ENCODE measurements around the gene CCNE1.

Gene CCNE1

DNA sequence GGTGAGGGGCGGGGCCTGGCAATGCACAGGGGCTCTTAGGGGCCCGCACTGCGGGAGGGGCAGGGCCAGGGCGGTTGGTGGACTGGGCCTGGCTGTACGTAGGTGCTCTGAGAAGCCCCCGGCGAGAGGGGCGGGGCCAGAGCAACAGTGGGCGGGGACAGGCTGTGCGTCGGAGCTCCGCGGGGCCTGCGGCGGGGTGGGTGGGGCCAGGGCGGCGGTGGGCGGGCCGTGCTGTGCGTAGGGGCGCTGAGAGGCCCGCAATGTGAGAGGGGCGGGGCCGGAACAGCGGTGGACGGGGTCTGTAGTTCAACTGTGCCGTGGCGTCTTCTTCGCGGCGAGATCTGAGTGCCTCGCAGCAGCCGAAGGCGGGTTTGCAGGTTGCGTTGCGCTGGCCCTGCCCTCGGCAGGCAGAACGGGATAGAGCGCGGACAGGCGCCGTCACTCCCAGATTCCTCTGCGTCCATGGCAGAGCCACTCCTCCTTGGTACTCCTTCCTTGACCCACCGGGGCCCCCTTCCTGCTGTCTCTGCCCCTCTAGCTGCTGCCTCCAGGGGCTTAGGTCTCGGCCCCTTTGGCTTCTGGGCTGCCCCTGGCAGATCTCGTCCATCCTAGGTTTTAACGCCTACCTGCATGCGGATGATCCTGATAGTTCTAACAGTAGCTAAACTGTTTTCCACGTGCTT, 33.2 kb downstream of the CCNE1 start:
- DNase-seq (ENCODE audit: low spot score) = peak; percentile 77

DNA sequence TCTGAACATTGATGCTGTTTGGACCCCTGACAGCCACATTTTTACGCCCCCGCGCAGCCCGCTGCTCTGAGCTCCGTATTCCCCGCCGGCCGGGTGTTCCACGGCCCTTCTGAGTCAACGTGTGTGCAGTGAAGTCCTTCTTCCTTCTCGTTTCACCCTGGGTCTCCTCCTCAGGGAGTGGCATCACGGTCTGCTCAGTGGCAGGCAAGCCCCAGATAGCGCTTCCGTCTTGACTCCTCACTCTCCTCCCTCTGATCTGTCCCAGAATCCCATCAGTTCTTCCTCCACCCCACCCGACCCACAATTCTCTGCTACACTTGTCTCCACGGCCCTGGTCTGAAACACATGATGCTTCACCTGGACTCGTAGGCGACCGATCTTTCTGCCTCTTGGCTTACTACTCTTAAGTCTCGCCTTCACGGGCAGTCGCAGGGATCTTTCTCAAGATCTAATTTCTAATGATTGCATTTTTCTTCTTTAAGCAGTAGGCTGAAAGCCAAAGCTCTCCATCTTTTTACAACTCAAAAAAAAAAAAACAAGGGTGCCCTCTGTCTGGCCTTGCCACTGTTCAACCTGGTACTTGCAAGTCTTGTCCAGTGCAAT, 33.9 kb downstream of the CCNE1 start:
- peak; percentile 40 for DNase-seq (ENCODE audit: low spot score)

DNA sequence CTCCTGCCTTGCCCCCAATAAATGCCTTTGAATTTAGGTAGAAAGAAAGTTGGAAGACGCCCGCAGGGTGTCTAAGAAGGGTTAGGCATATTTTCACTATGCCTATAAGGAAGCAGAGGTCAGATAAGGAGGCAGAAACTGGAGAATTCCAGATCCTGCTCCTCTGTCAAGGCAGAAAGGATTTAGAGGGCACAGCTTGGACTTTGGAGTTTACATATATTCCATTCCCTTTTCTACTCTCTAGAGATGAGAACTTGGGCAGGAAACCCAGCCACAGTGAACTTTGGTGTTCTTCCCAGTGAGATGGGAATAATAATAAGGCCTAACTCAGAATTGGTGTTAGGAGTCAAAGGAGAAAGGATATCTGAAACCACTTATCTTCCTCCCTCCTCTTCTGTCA, 37.4 kb downstream of the CCNE1 start:
- no peak for DNase-seq (ENCODE audit: low spot score)

DNA sequence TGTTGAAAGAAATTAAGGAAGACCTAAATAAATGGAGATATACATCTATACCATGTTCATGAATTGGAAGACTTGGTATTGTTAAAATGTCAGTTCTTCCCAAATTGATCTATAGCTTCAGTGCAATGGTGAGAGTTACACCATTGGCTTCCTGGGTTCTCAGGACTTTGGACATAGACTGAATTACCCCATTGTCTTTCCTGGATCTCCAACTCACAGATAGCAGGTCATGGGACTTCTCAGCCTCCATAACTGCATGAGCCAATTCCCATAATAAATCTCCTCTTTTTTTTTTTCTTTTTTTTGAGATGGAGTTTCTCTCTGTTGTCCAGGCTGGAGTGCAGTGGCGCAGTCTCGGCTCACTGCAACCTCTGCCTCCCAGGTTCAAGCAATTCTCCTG, 38.7 kb downstream of the CCNE1 start:
- DNase-seq (ENCODE audit: low spot score) = no peak

DNA sequence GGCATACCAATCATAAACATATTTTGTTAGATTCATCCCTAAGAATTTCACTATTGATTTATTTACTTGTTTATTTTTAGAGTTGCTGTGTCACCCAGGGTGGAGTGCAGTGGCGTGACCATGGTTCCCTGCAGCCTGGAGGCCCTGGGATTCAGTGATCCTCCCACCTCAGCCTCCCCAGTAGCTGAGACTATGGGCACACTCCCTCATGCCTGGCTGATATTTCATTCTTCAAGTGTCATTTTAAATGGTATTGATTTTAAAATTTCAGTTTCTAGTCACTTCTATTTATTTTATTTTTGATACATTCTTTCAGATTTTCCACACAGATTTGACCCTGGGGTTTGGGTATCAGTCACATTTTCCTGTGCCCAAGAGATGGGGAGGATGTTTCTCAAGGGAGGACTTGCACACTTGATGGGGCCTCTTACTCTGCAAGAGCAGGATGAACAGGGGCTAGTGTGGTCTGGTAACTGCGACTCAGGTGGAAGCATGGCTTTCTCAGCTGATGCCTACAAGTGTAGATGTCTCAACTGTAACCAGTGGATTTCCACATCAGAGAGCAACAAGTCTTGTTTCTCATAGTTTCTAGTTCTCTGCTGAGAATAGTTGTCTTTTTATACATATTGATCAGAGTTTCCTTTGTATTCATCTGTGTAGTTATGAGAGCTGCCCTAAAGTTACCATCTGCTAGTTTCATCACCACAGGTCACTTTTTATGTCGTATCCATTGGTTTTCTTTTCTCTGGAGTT, 40.2 kb downstream of the CCNE1 start:
- no peak for DNase-seq (ENCODE audit: low spot score)

DNA sequence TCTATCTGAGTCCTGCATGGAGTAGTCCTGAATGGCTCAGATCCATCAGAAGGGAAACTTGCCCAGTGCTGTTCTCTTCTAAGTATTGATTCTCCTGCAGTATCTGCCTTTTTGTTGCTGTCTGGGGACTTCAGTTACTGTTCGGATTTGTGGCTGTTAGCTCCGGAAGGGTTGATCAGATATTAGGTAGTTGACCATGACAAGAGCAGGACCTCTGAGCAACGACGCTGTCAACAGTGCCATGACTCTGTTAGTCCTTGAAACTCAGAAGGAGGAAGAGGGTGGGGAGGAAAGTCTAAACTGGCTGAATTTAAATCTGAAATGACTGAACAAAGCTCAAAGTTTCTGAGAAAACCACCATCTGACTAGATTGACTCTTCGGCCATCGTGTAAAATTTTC, 42.2 kb downstream of the CCNE1 start:
- DNase-seq (ENCODE audit: low spot score) = no peak

DNA sequence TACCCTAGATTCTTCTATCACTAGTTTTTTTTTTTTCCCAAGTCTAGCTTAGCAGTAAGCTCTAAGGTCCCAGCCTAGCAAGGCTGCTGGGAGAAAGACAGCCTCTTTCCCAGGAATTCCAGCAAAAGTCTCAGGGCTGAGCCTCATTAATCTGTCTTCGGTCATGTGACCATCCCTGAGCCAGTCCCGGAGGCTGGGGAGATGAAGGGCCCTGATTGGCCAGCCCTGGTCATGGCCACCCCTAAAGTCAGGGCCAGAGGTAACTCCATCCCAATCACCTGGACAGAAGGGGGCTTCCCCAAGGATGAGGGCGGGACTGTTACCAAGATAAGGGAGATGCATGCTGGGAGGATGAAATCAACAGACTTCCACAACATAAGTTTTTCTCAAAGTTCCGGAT, 43.3 kb downstream of the CCNE1 start:
- DNase-seq (ENCODE audit: low spot score) = no peak

DNA sequence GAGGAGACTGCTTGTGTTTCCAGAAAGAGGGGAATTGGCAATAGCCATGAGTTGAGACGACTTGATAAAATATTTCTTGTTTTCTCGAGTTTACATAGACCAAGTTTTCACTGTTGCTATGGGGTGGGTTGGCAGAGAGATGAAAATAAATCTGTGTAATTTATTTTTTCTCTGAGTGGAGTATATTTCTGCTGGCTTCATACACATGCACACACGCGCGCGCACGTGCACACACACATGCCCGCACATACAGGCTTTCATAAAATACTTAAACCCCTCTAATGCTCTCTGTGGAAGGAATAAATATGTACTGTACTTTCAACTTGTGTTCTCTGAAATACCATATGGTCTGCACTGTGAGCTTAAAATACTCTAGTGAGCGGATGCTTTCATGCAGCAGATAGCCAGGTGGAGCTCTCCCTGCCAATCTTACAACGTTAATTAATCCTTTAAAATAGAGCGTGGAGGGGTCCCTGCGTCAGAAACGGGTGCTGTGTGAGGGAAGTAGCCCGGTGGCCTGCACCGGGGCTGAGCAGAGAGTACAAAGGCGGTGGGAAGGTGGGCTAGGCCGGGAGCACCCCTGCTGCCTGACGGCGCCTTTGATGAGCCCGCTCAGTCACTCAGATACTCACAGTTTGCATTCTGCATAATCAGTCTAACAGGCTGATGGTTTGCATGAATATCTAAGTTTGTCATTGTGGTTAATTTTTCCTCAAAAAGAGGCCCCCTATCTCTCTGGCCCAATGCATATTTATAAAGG, 44.1 kb downstream of the CCNE1 start:
- no peak for DNase-seq (ENCODE audit: low spot score)

DNA sequence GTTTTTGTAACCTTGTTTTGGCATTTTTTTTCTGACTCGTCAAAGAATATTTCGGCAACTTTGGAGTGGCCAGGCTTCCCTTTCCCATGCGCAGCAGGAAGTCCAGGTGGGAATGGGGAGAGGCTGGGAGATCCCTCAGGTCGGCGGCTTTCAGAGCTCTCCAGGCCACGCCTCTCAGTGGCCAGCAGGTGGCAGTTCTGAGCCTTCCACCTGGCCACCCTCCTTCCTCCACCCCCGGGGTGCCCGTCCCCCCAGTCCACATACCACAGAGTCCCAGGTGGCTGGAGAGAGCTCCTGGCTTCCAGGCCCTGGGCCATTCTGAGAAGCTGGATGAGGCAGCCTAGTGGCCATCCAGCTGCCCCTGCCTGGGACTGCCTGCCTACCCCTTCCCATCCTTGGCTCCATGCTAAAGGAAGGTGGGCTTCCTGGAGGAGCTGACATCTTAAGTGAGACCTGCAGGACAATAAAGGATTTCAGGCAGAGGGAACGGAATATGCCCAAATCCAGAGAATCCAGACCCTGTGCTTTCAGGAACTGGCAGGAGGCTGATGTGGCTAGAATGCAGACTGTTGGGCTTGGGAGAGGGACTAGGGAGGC, 46.3 kb downstream of the CCNE1 start:
- DNase-seq (ENCODE audit: low spot score) = no peak

DNA sequence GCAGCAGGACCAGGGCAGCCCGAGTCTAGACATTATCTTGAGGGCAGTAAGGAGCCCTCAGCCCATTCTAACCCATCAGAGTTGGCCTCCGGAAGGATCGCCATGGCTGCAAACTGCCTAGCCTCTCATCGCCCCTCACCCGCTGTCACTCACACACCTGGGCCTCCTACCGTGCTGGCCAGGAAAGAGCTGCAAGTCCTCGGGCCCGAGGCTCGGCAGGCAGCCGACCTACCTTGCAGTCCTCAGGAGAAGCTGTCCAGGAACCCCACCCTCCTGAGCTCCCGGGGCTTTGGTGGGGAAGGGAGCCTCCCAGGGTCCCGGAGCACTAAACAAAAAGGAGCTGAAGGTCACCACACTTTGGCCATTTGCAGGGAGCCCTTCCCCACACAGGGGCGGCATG, 46.8 kb downstream of the CCNE1 start:
- DNase-seq (ENCODE audit: low spot score) = no peak

DNA sequence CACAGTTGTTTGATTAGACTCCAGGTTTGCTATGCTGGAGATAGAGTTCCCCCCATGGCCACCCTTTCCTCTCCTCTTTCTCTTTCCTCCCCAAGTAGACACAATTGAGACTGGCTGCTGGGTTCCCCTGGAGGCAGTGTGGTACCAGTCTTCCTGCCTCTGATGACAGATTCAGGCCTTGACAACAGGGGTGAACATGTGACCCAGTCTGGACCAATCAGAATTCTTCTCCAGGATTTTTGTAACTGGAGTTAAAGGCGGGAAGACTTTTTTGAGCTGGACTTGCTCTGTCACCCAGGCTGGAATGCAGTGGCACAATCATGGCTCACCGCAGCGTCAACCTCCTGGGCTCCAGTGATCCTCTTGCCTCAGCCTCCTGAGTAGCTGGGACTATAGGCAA, 48.7 kb downstream of the CCNE1 start:
- no peak for DNase-seq (ENCODE audit: low spot score)

DNA sequence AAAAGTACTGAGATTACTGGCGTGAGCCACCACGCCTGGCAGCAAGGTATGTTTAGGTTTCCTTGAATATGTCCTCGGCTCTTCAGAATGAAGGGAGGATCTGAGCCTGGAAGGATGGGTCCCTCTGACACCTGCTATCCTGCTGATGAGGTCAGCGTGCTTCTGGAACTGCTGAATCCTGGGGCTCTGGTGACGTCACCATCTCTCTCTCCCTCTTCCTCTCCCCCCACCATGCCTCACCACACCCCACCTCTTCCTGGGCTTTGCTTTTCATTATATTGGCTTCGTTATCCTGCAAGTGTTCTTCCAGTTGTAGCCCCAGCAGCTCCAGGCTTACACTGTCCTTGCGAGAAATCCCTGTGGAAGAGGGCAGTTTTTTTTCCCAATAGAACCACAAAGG, 49.8 kb downstream of the CCNE1 start:
- DNase-seq (ENCODE audit: low spot score) = no peak

DNA sequence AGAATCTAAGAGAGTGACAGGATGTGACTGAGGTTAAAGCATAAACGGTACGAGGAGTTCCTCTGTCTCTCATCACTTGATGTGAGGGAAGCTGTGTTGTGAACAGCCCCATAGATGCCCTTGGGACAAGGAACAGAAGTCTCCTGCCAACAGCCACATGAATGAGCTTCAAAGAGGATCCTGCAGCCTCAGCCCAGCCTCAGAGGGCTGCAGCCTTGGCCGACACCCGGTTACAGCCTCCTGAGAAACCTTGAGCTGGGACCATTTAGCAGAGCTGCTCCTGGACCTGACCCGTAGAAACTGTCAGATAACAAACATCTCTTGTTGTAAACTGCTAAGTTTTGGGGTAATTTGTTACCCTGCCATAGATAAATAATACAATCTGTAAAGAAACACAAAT, 54.2 kb downstream of the CCNE1 start:
- no peak for DNase-seq (ENCODE audit: low spot score)

DNA sequence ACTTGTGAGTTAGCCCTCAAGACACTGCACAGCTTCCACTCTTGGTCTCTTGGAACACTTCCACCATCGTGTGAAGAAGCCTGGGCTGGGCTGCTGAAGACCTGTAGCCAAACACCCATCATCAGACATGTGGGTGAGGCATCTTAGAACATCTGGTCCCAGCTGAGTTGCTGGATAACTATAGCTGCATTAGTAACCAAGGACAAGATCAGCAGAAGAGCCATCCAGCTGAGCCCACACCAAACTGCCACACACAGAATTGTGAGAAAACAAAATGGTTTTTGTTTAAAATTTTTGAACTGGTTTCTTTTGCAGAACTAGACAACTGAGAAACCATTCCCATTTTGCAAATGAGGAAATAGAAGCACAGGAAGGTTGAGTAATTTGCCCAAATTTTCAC, 56.2 kb downstream of the CCNE1 start:
- DNase-seq (ENCODE audit: low spot score) = no peak

DNA sequence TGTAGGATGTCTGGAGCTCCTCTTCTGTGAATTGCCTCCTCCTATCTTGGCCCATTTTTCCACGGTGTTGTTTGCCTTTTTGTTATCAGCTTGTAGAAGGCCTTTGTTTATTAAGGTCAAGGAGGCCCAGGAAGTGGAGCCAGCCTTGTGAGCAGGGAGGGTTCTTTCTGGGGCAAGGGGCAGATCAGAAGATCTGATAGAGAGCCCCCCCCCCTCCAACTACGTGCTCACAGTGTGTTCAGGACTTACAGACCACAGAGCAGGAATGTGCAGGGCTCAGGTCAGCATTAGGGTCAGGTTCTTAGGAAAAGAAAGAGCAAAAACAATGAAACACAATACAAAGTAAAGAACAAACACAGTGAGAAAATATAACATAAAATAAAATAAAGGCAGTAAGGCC, 59.4 kb downstream of the CCNE1 start:
- DNase-seq (ENCODE audit: low spot score) = no peak

DNA sequence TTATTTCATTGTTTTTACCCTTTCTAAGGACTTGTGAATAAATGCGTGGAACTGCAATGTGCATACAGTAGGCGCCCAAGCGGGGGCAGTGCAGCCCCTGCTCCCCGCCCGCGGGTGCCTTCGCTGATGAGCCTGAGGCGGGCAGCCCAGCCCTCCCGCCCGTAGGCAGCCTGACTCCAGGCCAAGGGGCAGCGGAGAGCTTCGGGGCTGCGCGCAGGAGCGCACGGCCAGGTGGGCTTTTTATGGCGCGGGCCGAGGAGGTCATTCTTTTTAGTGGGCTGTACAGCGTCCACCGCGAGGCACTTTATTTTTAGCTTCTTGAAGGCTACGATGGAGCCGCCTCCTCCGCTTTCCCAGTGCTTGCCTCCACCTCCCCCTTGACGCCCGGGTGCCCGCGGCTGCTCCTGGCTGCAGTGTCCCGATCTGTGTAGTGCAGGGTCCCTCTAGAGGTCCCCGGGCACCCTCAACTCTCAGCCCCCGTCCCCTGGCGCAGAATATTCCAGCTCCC, 60.5 kb downstream of the CCNE1 start:
- DNase-seq (ENCODE audit: low spot score) = peak; percentile 12

DNA sequence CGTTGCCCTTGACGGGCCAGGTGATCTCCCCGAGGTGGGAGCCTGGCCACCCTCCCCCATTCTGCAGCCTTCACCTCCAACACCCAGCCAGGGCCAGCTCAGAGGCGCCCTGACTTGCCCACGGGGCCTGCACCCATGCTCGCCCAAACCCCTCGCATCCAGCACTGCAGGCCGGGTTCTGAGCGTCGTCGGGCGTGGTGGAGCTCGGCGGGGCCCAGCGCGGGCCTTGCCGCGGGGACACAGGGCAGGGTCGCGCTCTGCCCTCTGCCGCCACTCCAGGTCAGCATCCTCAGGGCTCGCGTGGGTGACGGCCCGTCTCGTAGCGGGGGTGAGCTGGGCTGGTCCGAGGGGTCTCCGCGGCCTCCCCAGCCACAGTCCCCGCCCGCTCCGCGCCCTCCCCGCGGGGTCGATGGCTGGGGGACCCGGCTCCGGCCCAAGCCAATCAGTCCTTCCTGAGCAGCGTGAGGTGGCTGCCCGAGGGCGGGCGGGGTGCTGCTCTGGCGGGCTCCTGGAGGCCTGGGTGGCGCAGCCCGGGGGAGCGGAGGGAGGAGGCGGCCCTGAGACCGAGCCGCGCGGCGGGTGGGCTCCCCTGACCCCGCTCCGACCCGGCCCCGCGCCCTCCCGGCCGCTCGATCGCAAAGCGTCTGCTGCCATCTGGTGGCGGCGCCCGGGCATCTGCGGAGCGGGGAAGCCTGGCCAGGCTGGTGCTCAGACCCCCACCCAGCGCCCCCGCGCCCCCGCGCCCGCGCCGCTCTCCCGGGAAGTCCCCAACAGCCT, 61.4 kb downstream of the CCNE1 start:
- DNase-seq (ENCODE audit: low spot score) = no peak
